GM19043 (cell line): Measurements from ENCODE around the gene KCNQ1.

Experiments used
- ATAC-seq: cut with Tn5 transposase; IDR thresholded peaks from one replicate; pipeline ENCODE4 v1.9.1; 2021; ENCODE audit warnings: low read depth; ENCODE audit not compliant: unreplicated experiment

KCNQ1 gene

DNA sequence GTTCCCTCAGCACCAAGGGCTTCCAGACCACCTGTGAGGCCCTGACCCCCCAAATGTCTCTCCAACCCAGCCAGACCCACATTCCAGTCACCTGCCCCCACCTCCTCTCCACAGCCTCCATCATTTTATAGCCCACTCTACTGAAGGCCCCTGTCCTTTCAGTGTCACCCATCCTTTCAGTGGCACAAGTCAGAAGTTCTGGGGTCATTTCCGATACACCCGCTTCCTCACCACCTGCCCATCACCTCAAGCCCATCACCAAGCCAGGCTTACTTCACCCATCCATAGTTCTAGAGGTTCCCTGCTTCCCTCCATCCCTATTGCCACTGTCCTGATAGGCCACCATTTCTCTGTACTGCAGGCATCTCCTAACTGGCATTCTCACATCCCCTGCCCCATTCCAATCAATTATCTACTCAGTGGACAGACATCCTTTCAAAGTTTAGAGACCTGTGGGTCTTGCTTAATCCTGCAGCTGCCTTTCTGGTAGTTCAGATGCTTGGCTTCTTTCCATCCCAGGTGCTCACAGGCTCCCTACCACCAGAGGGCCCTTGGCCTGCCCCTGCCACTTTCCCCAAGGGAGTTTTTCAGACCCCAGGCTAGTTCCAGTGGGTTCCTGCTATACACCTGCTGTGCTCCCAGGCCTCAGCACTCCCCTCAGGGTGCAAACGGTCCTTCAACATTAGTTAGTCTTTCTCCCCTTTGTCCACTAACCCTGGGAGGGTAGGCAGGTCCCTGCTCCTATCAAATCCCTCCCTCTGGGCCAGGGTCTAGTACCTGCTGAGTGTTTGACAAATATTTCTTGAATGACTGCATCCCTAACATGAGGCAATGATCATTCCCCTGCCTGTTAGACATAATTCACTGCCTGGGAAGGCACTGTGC is 247.4 kb downstream of the KCNQ1 start:
- no peak for ATAC-seq

- ATAC-seq, result no peak
Measured at GRCh38 chr11:2693271-2694261, 248.8 kb downstream of the KCNQ1 start.

DNA sequence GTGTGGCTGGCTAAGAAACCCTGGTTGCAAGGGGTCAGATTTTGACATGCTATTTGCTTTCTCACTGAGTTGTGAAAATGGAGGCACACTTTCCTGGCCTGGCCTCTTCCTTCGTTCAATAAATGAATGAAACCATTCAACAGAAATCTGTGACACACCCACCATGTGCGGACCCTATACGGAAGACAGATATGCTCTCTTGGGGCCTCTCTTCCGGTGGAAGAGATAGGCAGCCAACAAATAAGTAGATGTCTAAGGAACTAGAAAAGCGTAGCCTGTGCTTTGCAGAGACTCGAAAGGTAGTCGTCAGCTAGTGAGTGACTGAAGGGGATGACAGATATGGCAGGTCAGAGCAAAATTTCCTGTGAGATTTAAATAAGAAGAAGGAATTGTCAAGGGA is 249.7 kb downstream of the KCNQ1 start:
- ATAC-seq, result no peak

DNA sequence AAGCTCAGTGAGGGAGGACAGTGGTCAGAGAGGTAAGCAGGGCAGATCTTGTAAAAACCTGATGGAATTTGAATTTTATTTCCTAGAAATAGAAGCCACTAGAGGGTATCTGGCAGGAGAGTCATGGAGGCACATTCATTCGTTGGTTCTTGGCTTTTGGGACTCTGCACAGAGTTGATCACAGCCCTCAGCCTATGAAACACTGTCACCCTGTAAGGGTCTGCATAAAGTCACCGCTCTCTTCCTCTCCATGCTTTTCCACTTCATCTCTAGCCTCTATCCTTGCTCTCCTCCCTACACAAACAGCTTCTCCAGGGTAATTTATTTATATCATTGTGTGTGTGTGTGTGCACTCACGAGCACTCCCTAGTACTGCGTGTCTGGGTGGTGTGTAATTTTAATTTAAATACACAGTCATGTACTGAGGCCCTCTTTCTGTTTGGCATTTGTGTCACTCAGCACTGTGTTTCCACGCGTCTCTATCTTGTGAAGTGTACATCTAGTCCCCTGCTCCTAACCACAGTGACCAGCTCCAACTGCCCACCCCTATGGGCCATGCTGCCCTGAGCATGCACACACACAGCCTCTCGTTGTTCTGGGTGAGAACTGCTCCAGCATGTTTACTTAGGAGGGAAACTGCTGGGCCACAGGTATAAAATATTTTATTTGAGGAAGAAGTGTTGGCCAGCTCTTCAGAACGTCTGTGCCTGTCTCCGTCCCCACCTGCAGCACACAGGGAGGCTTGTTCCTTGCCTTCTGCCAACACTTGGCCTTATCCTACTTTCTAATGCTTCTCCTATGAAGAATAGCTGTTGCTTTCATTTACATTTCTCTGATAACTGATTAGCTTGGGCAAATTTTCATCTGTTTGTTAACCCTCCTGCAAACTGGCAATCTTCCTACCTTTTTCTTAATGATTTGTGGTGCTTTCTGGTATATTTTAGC is 250.5 kb downstream of the KCNQ1 start:
- ATAC-seq, result no peak

DNA sequence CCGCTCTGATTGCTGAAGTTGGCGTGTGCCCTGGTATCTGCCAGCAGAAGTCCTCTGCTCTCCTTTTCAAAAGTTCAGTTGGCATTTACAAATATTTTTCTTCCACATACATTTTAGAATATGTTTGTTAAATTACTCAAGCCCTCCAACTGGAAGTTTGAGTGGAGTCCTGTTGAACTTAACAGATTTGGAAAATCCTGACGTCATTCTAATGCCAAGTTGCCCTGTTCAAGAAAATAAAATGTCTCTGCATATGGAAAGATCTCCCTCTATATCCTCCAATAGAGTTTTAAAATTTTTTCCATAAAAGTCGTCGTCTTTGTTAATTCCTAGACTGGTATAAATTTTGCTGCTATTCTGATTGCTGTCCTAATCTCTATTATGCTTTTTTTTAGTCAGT is 251.6 kb downstream of the KCNQ1 start:
- no peak for ATAC-seq

DNA sequence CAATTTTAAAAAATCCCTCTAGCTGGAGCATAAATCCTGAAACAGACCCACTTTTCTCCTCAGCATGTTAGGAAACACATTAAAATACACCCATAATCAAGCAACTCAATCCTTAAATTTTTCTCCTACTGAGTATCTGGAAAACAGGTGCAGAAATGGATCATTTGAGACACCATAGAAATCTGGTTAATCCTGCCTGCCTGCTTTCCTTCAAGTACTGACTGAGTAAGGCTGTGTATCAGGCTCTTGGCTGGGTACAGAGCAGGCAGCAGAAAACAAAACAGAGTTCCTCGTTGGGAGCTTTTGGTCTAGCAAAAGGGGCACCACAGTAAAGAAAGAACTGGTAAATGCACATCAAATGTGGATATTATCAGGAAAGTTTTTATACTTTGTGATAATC is 253.1 kb downstream of the KCNQ1 start:
- ATAC-seq, result no peak

DNA sequence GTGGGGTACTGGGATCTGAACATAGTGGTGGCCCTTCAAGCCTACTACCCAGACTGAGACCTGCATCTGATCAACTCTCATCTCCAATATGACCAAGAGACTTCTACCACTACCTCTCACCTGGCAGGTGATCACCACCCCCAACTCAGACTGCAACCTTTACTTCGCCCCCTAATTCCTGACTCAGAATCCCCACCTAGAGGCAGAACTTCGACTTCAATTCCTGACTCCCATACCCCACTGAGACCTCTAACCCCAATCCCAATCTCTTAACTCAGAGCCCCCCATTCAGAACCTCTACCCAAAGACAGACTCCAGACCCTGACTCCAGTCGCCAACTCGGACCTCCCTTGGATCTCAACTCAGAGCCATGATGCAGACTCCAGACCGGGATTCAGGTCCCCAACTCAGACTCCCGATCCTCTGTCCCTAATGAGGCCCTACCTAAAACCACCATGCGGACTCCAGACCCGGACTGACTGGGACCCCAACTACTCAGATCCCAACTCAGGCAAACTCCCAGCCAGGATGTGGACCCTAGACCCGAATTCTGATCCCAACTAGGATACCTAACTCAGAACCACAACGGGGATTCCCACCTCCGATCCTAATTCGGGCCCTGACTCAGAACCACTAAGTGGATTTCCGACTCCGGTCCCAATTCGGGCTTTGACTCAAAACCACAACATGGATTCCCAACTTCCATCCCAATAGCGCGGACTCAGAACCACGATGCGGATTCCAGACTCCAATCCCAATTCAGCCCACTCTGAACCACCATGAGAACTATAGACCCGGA is 253.8 kb downstream of the KCNQ1 start:
- no peak for ATAC-seq

GRCh38 chr11:2699185-2699530 is 254.3 kb downstream of the KCNQ1 start:
- ATAC-seq, result no peak

GRCh38 chr11:2699531-2700414 is 255.0 kb downstream of the KCNQ1 start, which contains the start of gene KCNQ1OT1:
KCNQ1OT1 (minus strand) TSS chr11:2699994.
- peak; percentile 87 for ATAC-seq

DNA sequence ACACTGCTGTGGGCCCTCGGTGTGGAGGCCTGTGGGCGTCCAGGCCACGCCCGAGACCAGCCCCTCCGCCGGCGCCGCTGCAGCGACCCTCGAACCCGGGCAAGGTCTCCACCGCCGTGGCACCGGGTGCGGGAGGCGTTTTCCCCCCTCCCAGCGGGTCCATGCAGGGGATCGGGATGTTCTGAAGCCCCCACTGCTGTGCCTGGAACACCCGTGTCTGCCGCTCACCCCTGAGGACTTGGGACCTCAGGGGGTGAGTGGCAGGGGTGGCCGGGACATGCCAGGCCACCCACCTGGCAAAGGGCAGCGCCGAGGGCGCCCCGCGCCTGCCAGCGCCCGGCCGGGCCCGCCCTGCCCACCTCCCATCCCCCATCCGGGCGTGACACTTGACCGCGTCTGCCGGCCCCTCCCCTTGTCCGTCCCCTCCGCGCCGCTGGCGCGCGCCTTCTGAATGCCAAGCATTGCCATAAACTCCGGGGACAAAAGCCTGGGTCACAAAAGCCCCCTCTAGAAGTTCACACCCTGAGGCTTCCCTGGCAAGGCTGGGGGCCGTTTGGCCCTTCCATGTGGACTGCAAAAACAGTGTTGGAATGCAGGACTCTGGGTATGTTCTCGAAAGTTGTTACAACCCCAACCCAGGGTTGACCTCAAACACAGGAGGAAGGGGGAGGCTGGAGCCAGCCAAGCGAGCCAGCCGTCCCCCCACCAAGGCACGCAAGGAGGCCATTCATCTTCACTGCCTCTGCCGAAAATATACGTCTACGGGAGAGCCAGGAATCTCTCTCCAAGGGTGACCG is 255.8 kb downstream of the KCNQ1 start:
- peak; percentile 30 for ATAC-seq

- ATAC-seq, result no peak
Measured at GRCh38 chr11:2701230-2701629, 256.4 kb downstream of the KCNQ1 start.

- no peak for ATAC-seq
Measured at GRCh38 chr11:2701898-2702434, 257.2 kb downstream of the KCNQ1 start.

- ATAC-seq, result no peak
Measured at GRCh38 chr11:2702771-2703362, 258.1 kb downstream of the KCNQ1 start.

- ATAC-seq, result no peak
Measured at GRCh38 chr11:2703363-2704141, 258.7 kb downstream of the KCNQ1 start.

GRCh38 chr11:2704356-2704755 is 259.5 kb downstream of the KCNQ1 start:
- ATAC-seq, result no peak

- no peak for ATAC-seq
Measured at GRCh38 chr11:2704896-2705606, 260.2 kb downstream of the KCNQ1 start.
